DND-41 (cell line): Measurements from ENCODE around the gene CACNA1I.
A peak's percentile ranks its signal among the peaks of the same experiment; 100 is the strongest.

Source experiments
- ATAC-seq: fragments of 200-7000 bp; cut with Tn5 transposase; 3 replicates; pipeline ENCODE4 v1.9.1; 2021; ENCODE audit warnings: low read depth; ENCODE audit not compliant: insufficient read depth
- DNase-seq: peaks from one replicate; pipeline ENCODE4 v3.0.0-alpha.2; 2020
- H2AFZ ChIP-seq: 2 replicates; pipeline ENCODE4 v1.6.0; 2012; ENCODE audit warnings: low read depth, low read length
- H3K27ac ChIP-seq: 2 replicates; pipeline ENCODE4 v1.5.1; 2012; ENCODE audit warnings: low read length, inconsistent platforms
- H3K27me3 ChIP-seq: fragments of 200-600 bp; sonication (generic); 2 replicates; pipeline ENCODE4 v1.6.0; 2012; ENCODE audit warnings: low read length, mild to moderate bottlenecking, inconsistent platforms; ENCODE audit not compliant: insufficient read depth, poor library complexity
- H3K36me3 ChIP-seq: 2 replicates; pipeline ENCODE4 v1.5.1; 2012; ENCODE audit warnings: low read length, inconsistent platforms; ENCODE audit not compliant: insufficient read depth
- H3K4me1 ChIP-seq: 2 replicates; pipeline ENCODE4 v1.5.1; 2012; ENCODE audit warnings: mild to moderate bottlenecking, low read length; ENCODE audit not compliant: insufficient read depth
- H3K4me2 ChIP-seq: 2 replicates; pipeline ENCODE4 v1.6.0; 2012; ENCODE audit warnings: mild to moderate bottlenecking, moderate library complexity, low read length, inconsistent platforms; ENCODE audit not compliant: insufficient read depth
- H3K4me3 ChIP-seq, 2 experiments: fragments of 200-600 bp in 1 of 2; shearing (Covaris generic) in 1 of 2; 2 replicates each; pipeline ENCODE4 v1.5.1; 2012 to 2016; ENCODE audit warnings: inconsistent platforms in 2 of 2, low read length in 2 of 2, mild to moderate bottlenecking in 2 of 2, low read depth in 1 of 2, moderate library complexity in 1 of 2
- H3K79me2 ChIP-seq: 2 replicates; pipeline ENCODE4 v1.6.0; 2012; ENCODE audit warnings: low read length, inconsistent platforms; ENCODE audit not compliant: insufficient read depth
- H3K9ac ChIP-seq: 2 replicates; pipeline ENCODE4 v1.6.0; 2012; ENCODE audit warnings: low read depth, mild to moderate bottlenecking, inconsistent platforms, low read length, moderate library complexity
- H3K9me3 ChIP-seq: 2 replicates; pipeline ENCODE4 v1.5.1; 2012; ENCODE audit warnings: low read length, moderate library complexity, mild to moderate bottlenecking, inconsistent platforms; ENCODE audit not compliant: insufficient read depth, severe bottlenecking
- H4K20me1 ChIP-seq: 2 replicates; pipeline ENCODE4 v1.6.0; 2012; ENCODE audit warnings: low read length; ENCODE audit not compliant: insufficient read depth
- EZH2 ChIP-seq: IDR thresholded peaks from 3 replicates; pipeline ENCODE4 v1.6.1; 2012; ENCODE audit warnings: borderline replicate concordance, low read depth, mild to moderate bottlenecking, moderate library complexity, low read length, inconsistent platforms; ENCODE audit not compliant: severe bottlenecking
- TF ChIP-seq, protein P1 (sequence below): IDR thresholded peaks from 2 replicates; pipeline ENCODE4 v1.5.1; 2012; ENCODE audit warnings: borderline replicate concordance, low read length, moderate library complexity, mild to moderate bottlenecking; ENCODE audit not compliant: poor library complexity, severe bottlenecking; ENCODE audit errors: extremely low read depth

Gene CACNA1I

DNA sequence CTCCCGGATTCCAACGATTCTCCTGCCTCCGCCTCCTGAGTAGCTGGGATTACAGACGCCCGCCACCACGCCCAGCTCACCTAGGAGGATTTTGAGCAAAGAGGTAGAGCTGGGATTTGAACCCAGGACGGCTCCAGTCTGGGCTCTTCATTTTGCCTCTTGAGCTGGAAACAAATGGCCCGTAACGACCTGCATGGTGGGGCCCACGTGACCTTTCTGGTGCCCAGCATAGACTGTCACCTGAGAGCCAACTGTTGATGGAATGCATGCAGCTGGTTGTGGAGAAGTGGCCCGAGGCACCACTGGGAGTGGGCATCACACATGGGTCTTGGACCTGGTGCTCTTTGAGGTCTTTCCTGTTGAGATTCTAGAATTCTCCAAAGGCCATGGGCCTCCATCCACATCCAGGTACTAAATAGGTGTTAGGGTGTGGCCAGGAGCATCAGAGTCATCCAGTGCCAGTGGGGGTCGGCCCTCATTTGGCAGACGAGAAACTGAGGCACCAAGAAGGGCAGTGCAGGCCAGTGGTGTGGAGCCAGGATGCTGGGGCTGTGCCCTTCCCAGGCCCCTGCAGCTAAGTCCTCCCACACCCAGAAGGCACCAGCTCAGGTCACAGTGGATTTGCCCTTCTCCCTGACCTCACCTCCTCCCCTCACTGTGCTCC, 46.3 kb upstream of the CACNA1I start:
- Histone ChIP-seq H3K36me3 (peaks cover 69% of the 10 kb centered on the region), H3K27me3 (no peaks in the 10 kb centered on the region), H3K4me2 (peak overlapping the region; percentile 46), H3K27ac (no peak overlapping the region), H4K20me1 (peaks cover 72% of the 10 kb centered on the region), H3K4me1 (peaks cover 45% of the 10 kb centered on the region), H3K9ac (no peak overlapping the region), H2AFZ (no peak overlapping the region), H3K9me3 (no peaks in the 10 kb centered on the region), H3K4me3 (no peak overlapping the region), H3K79me2 (peaks cover 78% of the 10 kb centered on the region)
- ATAC-seq (no peak), DNase-seq (peak; percentile 35)
- TF ChIP-seq, protein P1, sequence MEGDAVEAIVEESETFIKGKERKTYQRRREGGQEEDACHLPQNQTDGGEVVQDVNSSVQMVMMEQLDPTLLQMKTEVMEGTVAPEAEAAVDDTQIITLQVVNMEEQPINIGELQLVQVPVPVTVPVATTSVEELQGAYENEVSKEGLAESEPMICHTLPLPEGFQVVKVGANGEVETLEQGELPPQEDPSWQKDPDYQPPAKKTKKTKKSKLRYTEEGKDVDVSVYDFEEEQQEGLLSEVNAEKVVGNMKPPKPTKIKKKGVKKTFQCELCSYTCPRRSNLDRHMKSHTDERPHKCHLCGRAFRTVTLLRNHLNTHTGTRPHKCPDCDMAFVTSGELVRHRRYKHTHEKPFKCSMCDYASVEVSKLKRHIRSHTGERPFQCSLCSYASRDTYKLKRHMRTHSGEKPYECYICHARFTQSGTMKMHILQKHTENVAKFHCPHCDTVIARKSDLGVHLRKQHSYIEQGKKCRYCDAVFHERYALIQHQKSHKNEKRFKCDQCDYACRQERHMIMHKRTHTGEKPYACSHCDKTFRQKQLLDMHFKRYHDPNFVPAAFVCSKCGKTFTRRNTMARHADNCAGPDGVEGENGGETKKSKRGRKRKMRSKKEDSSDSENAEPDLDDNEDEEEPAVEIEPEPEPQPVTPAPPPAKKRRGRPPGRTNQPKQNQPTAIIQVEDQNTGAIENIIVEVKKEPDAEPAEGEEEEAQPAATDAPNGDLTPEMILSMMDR, result no peak
- TF ChIP-seq EZH2, result no peak

DNA sequence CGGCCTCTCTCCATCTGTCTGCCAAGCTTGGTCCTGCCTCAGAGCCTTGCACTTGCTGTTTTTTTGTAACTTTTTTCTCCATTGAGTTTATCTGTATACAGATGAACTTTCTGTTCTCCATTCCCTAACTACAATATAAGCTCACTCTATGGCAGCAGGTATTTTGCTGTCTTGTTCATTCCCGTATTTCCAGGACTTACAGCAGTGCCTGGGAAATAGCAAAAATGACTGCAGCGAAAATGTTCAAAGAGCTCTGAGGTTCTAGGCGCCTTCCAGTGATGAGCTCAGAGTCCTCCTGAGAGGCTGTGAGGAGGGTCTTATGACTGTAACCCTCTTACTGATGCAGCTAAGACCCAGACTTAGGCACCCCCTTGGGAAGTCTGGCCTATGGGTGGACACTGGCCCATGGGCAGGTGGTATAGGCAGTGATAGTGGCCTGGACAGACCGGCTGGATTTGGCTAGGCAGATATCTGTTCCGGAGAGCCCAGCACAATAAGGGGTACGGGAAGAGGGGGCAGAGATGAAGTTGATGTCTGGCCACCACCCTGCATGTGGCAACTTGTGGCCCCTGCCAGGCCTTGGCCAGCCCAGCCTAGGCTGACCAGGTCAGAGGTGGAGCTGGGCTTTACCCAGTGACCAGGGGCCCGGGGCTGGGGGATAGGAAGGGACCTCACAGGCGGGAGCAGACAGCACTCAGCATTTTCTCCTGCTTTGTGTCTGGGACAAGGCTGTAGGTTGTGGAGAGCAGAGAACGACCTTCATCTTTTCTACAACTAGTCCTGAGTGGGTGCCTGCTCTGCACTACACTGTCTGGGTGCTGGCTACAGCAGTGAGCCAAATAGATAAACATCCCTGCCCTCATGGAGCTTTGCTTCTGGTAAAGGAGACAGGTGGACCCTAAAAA, 45.5 kb upstream of the CACNA1I start:
- no peak overlapping the region for H3K9ac ChIP-seq
- peaks cover 77% of the 10 kb centered on the region for H3K36me3 ChIP-seq
- peak overlapping the region; percentile 46; the same call in 1 of the 2 replicates for H3K4me2 ChIP-seq
- H4K20me1 ChIP-seq, result peaks cover 79% of the 10 kb centered on the region
- 0 out of 2 replicates have a peak overlapping the region, but pooled peaks have one; percentile 12 for H3K27ac ChIP-seq
- H2AFZ ChIP-seq, result no peak overlapping the region
- no peaks in the 10 kb centered on the region for H3K27me3 ChIP-seq
- no peak; the same call in 2 of the 3 replicates for ATAC-seq
- no peak overlapping the region for H3K4me3 ChIP-seq
- peak; percentile 31 for DNase-seq
- H3K79me2 ChIP-seq, result peaks cover 80% of the 10 kb centered on the region
- no peaks in the 10 kb centered on the region for H3K9me3 ChIP-seq
- no peak for TF ChIP-seq EZH2
- TF ChIP-seq, protein P1, result no peak
- H3K4me1 ChIP-seq, result peaks cover 53% of the 10 kb centered on the region

DNA sequence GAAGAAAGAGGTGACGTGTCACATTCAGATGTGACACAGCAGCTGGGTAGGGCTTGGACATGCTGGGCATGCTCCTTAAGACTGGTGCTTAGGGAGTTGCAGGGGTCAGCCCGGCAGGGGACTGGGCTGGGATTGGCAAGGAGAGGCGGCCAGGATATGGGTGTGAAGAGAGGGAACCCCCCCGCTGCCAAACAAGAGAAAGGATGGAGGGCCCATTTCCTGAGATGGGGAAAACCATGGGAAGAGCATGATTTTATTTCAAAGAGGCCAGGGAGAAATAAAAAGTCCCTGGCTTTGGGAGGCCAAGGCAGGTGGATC, 44.9 kb upstream of the CACNA1I start:
- no peak for TF ChIP-seq EZH2
- TF ChIP-seq, protein P1, result no peak
- H2AFZ ChIP-seq, result no peak overlapping the region
- no peak for ATAC-seq
- H3K4me1 ChIP-seq, result peaks cover 59% of the 10 kb centered on the region
- no peaks in the 10 kb centered on the region for H3K27me3 ChIP-seq
- peaks cover 81% of the 10 kb centered on the region for H3K36me3 ChIP-seq
- no peaks in the 10 kb centered on the region for H3K9me3 ChIP-seq
- H3K79me2 ChIP-seq, result peaks cover 81% of the 10 kb centered on the region
- no peak overlapping the region for H3K27ac ChIP-seq
- peaks cover 80% of the 10 kb centered on the region for H4K20me1 ChIP-seq
- no peak for DNase-seq
- H3K9ac ChIP-seq, result no peak overlapping the region
- no peak overlapping the region for H3K4me2 ChIP-seq
- no peak overlapping the region for H3K4me3 ChIP-seq
